H1 (cell line): ENCODE measurements around the gene VGF. TPM values are rescaled to one million over a fixed set of nuclear protein-coding genes. Genes with fewer than 3 reads are reported as not detected.

Source experiments
- CTCF ChIA-PET: fragments of 300-600 bp; sonication (Branson Sonifier 250); formaldehyde crosslinking; loops from one replicate; lab custom pipeline; 2021; ENCODE audit not compliant: partially characterized antibody; lab: Charles Lee
- POLR2A ChIA-PET: fragments of 300-600 bp; sonication (Branson Sonifier 250); formaldehyde crosslinking; loops from one replicate; lab custom pipeline; 2021; ENCODE audit warnings: inconsistent platforms; ENCODE audit not compliant: partially characterized antibody; lab: Charles Lee
- DNase-seq, 2 experiments: peaks; one replicate each; pipeline versions ENCODE4 v3.0.0 to v3.0.0-alpha.2; 2010 to 2022; ENCODE audit warnings: low spot score in 2 of 2, low read depth in 1 of 2, mixed read lengths in 1 of 2
- FAIRE-seq: peaks from 2 replicates; lab custom pipeline; 2011; peaks lifted over from hg19 to GRCh38; lab: Jason Lieb, UNC
- H2AFZ ChIP-seq: 2 replicates; pipeline ENCODE4 v1.8.1; 2012; ENCODE audit warnings: low read length, inconsistent platforms
- H2AK5ac ChIP-seq: 2 replicates; pipeline ENCODE4 v1.6.1; 2013; ENCODE audit warnings: low read depth, low read length
- H2BK120ac ChIP-seq: replicated peaks from 2 replicates; pipeline ENCODE3; 2013; ENCODE audit warnings: low read depth, low read length, inconsistent platforms
- H2BK12ac ChIP-seq: 2 replicates; pipeline ENCODE4 v1.6.1; 2013; ENCODE audit warnings: low read depth, low read length
- H2BK15ac ChIP-seq: 2 replicates; pipeline ENCODE4 v1.6.1; 2013; ENCODE audit warnings: low read length
- H2BK20ac ChIP-seq: 2 replicates; pipeline ENCODE4 v1.6.1; 2013; ENCODE audit warnings: low read length
- H2BK5ac ChIP-seq: 2 replicates; pipeline ENCODE4 v1.6.1; 2013; ENCODE audit warnings: low read depth, low read length
- H3K14ac ChIP-seq: 2 replicates; pipeline ENCODE4 v1.6.1; 2013; ENCODE audit warnings: inconsistent platforms; ENCODE audit not compliant: insufficient read length
- H3K18ac ChIP-seq: 2 replicates; pipeline ENCODE4 v1.6.1; 2013; ENCODE audit warnings: low read length; ENCODE audit errors: extremely low read depth
- H3K23ac ChIP-seq: 2 replicates; pipeline ENCODE4 v1.6.1; 2013; ENCODE audit warnings: inconsistent platforms; ENCODE audit not compliant: insufficient read length
- H3K23me2 ChIP-seq: 2 replicates; pipeline ENCODE4 v1.6.1; 2013; ENCODE audit warnings: low read depth, low read length
- H3K27ac ChIP-seq: 2 replicates; pipeline ENCODE4 v1.6.1; 2011; ENCODE audit warnings: low read depth, low read length, inconsistent platforms
- H3K27me3 ChIP-seq, 4 experiments: replicated peaks in 1 of 4; 1 replicate in 1 of 4; 2 replicates in 3 of 4; pipeline versions ENCODE4 v1.6.1 to v1.8.1; 2011 to 2013; ENCODE audit warnings: low read length in 3 of 4, mild to moderate bottlenecking in 3 of 4, inconsistent platforms in 2 of 4, mixed read lengths in 2 of 4, moderate library complexity in 1 of 4; ENCODE audit not compliant: control insufficient read depth in 3 of 4, insufficient read depth in 3 of 4; ENCODE audit errors: extremely low read depth in 1 of 4
- H3K36me3 ChIP-seq, 4 experiments: 2 replicates each; pipeline versions ENCODE4 v1.6.1 to v1.8.1; 2011 to 2013; ENCODE audit warnings: mild to moderate bottlenecking in 4 of 4, low read length in 3 of 4, moderate library complexity in 2 of 4, control low read depth in 1 of 4, inconsistent platforms in 1 of 4; ENCODE audit not compliant: insufficient read depth in 4 of 4, control insufficient read depth in 2 of 4
- H3K4ac ChIP-seq: replicated peaks from 2 replicates; pipeline ENCODE3; 2013; ENCODE audit warnings: low read length, low read depth, mixed read lengths, inconsistent platforms; ENCODE audit not compliant: insufficient read length
- H3K4me1 ChIP-seq, 4 experiments: replicated peaks in 1 of 4; 1 replicate in 1 of 4; 2 replicates in 3 of 4; pipeline versions ENCODE4 v1.6.1 to v1.8.1; 2011 to 2013; ENCODE audit warnings: low read length in 3 of 4, inconsistent platforms in 2 of 4, mixed read lengths in 1 of 4; ENCODE audit not compliant: insufficient read depth in 4 of 4, control insufficient read depth in 3 of 4
- H3K4me2 ChIP-seq, 2 experiments: 2 replicates each; pipeline versions ENCODE4 v1.6.1 to v1.8.1; 2011 to 2013; ENCODE audit warnings: low read depth in 2 of 2, low read length in 2 of 2, control low read depth in 1 of 2, inconsistent platforms in 1 of 2, mild to moderate bottlenecking in 1 of 2; ENCODE audit not compliant: insufficient read depth in 1 of 2
- H3K4me3 ChIP-seq, 4 experiments: fragments of 200-600, 300-600 bp in 1 of 4; sonication (generic), shearing (Covaris generic), sonication (Bioruptor Twin) in 1 of 4; 2 replicates each; pipeline versions ENCODE4 v1.5.1 to v1.8.1; 2011 to 2016; ENCODE audit warnings: low read length in 4 of 4, low read depth in 3 of 4, control low read depth in 2 of 4, inconsistent platforms in 2 of 4, mild to moderate bottlenecking in 2 of 4, mixed read lengths in 1 of 4, moderate library complexity in 1 of 4; ENCODE audit not compliant: insufficient read depth in 2 of 4; ENCODE audit errors: extremely low read depth in 1 of 4
- H3K56ac ChIP-seq: replicated peaks from 2 replicates; pipeline ENCODE3; 2013; ENCODE audit warnings: low read depth, mild to moderate bottlenecking, mixed read lengths, low read length, inconsistent platforms; ENCODE audit not compliant: insufficient read length
- H3K79me1 ChIP-seq: 2 replicates; pipeline ENCODE4 v1.6.1; 2013; ENCODE audit warnings: low read depth, low read length, control low read depth
- H3K79me2 ChIP-seq, 2 experiments: 2 replicates each; pipeline versions ENCODE4 v1.6.1 to v1.8.1; 2012 to 2013; ENCODE audit warnings: low read length in 2 of 2, mild to moderate bottlenecking in 2 of 2, inconsistent platforms in 1 of 2; ENCODE audit not compliant: insufficient read depth in 2 of 2, control insufficient read depth in 1 of 2
- H3K9ac ChIP-seq, 4 experiments: replicated peaks in 1 of 4; 1 replicate in 1 of 4; 2 replicates in 3 of 4; pipeline versions ENCODE4 v1.6.1 to v1.8.1; 2011 to 2013; ENCODE audit warnings: low read depth in 3 of 4, low read length in 3 of 4, control low read depth in 2 of 4, mild to moderate bottlenecking in 2 of 4, moderate library complexity in 2 of 4, inconsistent platforms in 1 of 4; ENCODE audit errors: extremely low read depth in 1 of 4
- H3K9me3 ChIP-seq, 2 experiments: 2 replicates each; pipeline versions ENCODE4 v1.6.1 to v1.8.1; 2012 to 2013; ENCODE audit warnings: mild to moderate bottlenecking in 2 of 2, moderate library complexity in 2 of 2, control low read depth in 1 of 2, inconsistent platforms in 1 of 2, low read depth in 1 of 2, low read length in 1 of 2, mixed read lengths in 1 of 2; ENCODE audit not compliant: insufficient read depth in 2 of 2
- H4K20me1 ChIP-seq, 2 experiments: replicated peaks in 1 of 2; 2 replicates each; pipeline versions ENCODE3 to v1.8.1; 2011 to 2013; ENCODE audit warnings: inconsistent platforms in 2 of 2, low read length in 2 of 2, mild to moderate bottlenecking in 1 of 2; ENCODE audit not compliant: insufficient read depth in 2 of 2, control insufficient read depth in 1 of 2
- H4K5ac ChIP-seq: 2 replicates; pipeline ENCODE4 v1.6.1; 2013; ENCODE audit warnings: low read length, low read depth, mixed read lengths, inconsistent platforms; ENCODE audit not compliant: insufficient read length
- H4K8ac ChIP-seq: 2 replicates; pipeline ENCODE4 v1.8.0; 2013; ENCODE audit warnings: mild to moderate bottlenecking, moderate library complexity, low read length, inconsistent platforms; ENCODE audit not compliant: insufficient read depth; ENCODE audit errors: extremely low read depth
- H4K91ac ChIP-seq: replicated peaks from 2 replicates; pipeline ENCODE3; 2013; ENCODE audit warnings: low read length, mixed read lengths, inconsistent platforms; ENCODE audit not compliant: insufficient read length
- BCL11A ChIP-seq, 2 experiments: IDR thresholded peaks; one replicate each; pipeline ENCODE4 v1.6.1; 2011; ENCODE audit warnings: low read depth in 2 of 2, low read length in 2 of 2, mild to moderate bottlenecking in 2 of 2
- WGBS, 2 experiments: shearing (Covaris generic) in 1 of 2; methylation state at CpG; one replicate each; pipeline versions ENCODE4 v1.1.6 to v1.1.7; 2013 to 2015; ENCODE audit warnings: low lambda C conversion rate in 2 of 2, mixed read lengths in 2 of 2, inconsistent platforms in 1 of 2, low coverage in 1 of 2, missing lambda C conversion rate in 1 of 2; ENCODE audit not compliant: insufficient replicate concordance in 2 of 2, insufficient coverage in 1 of 2, insufficient read length in 1 of 2; ENCODE audit errors: extremely low coverage in 1 of 2, missing lambda C conversion rate in 1 of 2; 5-methylcytosine and 5-hydroxymethylcytosine counted together
- polyA plus RNA-seq, 7 experiments: library from polyadenylated mRNA; depleted of rRNA in 3 of 7; stranded (reverse) in 5 of 7; unstranded in 2 of 7; fragments of >200 nt in 5 of 7; fragments of 200-250 nt in 2 of 7; gene quantifications; 1 replicate in 5 of 7; 2 replicates in 1 of 7; 4 replicates in 1 of 7; pipeline versions ENCODE4 v1.2.1 to v1.2.3, GENCODE V29; 2011 to 2013; ENCODE audit warnings: missing spikeins in 2 of 7, mixed read lengths in 2 of 7
- total RNA-seq: library from RNA; stranded (reverse); fragmentation: NEBNext Ultra II Directional; extraction: Animal tissue kit (Norgen Biotek cat#: 25700); gene quantifications from 2 replicates; pipeline ENCODE4 v1.2.1, GENCODE V29; 2021
- TF ChIP-seq, protein P1 (sequence below), 3 experiments: IDR thresholded peaks; 1 replicate in 2 of 3; 2 replicates in 1 of 3; pipeline versions ENCODE4 v1.5.1 to v1.6.1; 2011; ENCODE audit warnings: low read length in 3 of 3, mild to moderate bottlenecking in 3 of 3, inconsistent platforms in 2 of 3, low read depth in 1 of 3, moderate library complexity in 1 of 3; ENCODE audit not compliant: insufficient read depth in 1 of 3; ENCODE audit errors: control extremely low read depth in 1 of 3

The VGF gene
- total and polyA plus RNA-seq, 2 of the 8 experiments (the other 6 are each of a cell fraction or from before 2014, with no cell fraction given), result 1.6 to 7.0 TPM

DNA sequence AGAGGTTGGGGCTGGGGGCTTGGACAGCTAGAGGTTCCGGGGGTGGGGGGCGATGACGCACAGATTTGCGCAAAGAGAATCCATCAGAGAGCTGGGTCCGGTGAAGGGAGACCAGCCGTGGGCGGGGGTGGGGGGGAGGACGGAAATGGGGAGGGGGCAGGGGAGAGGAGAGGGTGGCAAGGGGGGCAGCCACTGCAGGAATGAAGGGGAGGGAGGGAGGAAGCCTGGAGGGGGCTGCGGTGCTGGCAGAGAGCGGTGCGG lies 1.2 kb upstream of the VGF start:
- no peak overlapping the region for H3K18ac ChIP-seq
- H3K56ac ChIP-seq, result no peak overlapping the region
- 0 out of 2 replicates have a peak overlapping the region, but pooled peaks have one; percentile 81 for H2BK15ac ChIP-seq
- no peaks in the 10 kb centered on the region for H3K9me3 ChIP-seq
- H3K27ac ChIP-seq, result no peak overlapping the region
- CTCF ChIA-PET, result interaction anchor here (1.2 to 5.7 kb wide), 3 partner anchors 13 to 25 kb away, joined by 3 to 46 read pairs (median 8); no protein-coding TSS in a partner anchor
- DNase-seq (no peak), FAIRE-seq (no peak)
- no peak overlapping the region for H3K9ac ChIP-seq
- no peaks in the 10 kb centered on the region for H3K79me1 ChIP-seq
- no peak overlapping the region for H4K8ac ChIP-seq
- H3K27me3 ChIP-seq, result peaks cover 30 to 79% (median 61%) of the 10 kb centered on the region in 4 experiments
- no peak overlapping the region for H3K14ac ChIP-seq
- no peak overlapping the region for H2BK20ac ChIP-seq
- peak overlapping the region; percentile 28 to 63 (median 42); a peak in 6 of 8 replicates for H3K4me3 ChIP-seq
- H4K5ac ChIP-seq, result no peak overlapping the region
- peaks cover 38% of the 10 kb centered on the region for H3K23me2 ChIP-seq
- H3K36me3 ChIP-seq, result no peaks in the 10 kb centered on the region
- H4K20me1 ChIP-seq, result peaks cover 7 to 10% of the 10 kb centered on the region in 2 experiments
- no CpG with 5 or more reads among the region's 11 CpGs for WGBS, 2 experiments
- H3K23ac ChIP-seq, result no peak overlapping the region
- no peak overlapping the region for H4K91ac ChIP-seq
- H3K4ac ChIP-seq, result no peak overlapping the region
- 0 out of 2 replicates have a peak overlapping the region, but pooled peaks have one; percentile 31 for H2AK5ac ChIP-seq
- peak overlapping the region; percentile 44 to 90 for H3K4me2 ChIP-seq
- peak overlapping the region; percentile 83; the same call in 1 of the 2 replicates for H2BK5ac ChIP-seq
- H3K79me2 ChIP-seq, result no peaks in the 10 kb centered on the region
- no peak overlapping the region for H2BK120ac ChIP-seq
- H2AFZ ChIP-seq, result no peak overlapping the region
- peak overlapping the region; percentile 75; the same call in 1 of the 2 replicates for H2BK12ac ChIP-seq
- POLR2A ChIA-PET, result interaction anchor here (0.5 to 2.6 kb wide), 4 partner anchors 8 to 57 kb away, joined by 3 to 20 read pairs (median 3); no protein-coding TSS in a partner anchor
- H3K4me1 ChIP-seq, result peaks cover 12 to 70% (median 44%) of the 10 kb centered on the region in 4 experiments
- TF ChIP-seq BCL11A (IDR thresholded peaks at IDR 0.05; ENCODE audit: low read depth in 2 of 2, low read length in 2 of 2), result no peak
- TF ChIP-seq, protein P1, sequence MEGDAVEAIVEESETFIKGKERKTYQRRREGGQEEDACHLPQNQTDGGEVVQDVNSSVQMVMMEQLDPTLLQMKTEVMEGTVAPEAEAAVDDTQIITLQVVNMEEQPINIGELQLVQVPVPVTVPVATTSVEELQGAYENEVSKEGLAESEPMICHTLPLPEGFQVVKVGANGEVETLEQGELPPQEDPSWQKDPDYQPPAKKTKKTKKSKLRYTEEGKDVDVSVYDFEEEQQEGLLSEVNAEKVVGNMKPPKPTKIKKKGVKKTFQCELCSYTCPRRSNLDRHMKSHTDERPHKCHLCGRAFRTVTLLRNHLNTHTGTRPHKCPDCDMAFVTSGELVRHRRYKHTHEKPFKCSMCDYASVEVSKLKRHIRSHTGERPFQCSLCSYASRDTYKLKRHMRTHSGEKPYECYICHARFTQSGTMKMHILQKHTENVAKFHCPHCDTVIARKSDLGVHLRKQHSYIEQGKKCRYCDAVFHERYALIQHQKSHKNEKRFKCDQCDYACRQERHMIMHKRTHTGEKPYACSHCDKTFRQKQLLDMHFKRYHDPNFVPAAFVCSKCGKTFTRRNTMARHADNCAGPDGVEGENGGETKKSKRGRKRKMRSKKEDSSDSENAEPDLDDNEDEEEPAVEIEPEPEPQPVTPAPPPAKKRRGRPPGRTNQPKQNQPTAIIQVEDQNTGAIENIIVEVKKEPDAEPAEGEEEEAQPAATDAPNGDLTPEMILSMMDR (IDR thresholded peaks at IDR 0.05; ENCODE audit: control extremely low read depth in 1 of 3, insufficient read depth in 1 of 3, low read depth in 1 of 3, low read length in 3 of 3), result no peak
